Prostate gland (tissue), 2 donors: ENCODE results near the gene SCIMP.
"Not testable (repeated sequence)": the region's sequence is repeated elsewhere in the genome, so short reads cannot be mapped to it uniquely, and the experiment has no call there.

Experiments used
- CTCF ChIP-seq, 4 experiments: fragments of 200-600 bp in 2 of 4; fragments of 450-650 bp in 2 of 4; sonication (generic) in 2 of 4; IDR thresholded peaks; 1 replicate in 3 of 4; 2 replicates in 1 of 4; pipeline ENCODE4 v1.5.1; 2016 to 2019; ENCODE audit warnings: antibody characterized with exemption in 4 of 4, mild to moderate bottlenecking in 2 of 4, moderate library complexity in 2 of 4
- POLR2A ChIP-seq: fragments of 450-650 bp; IDR thresholded peaks from one replicate; pipeline ENCODE4 v1.6.1; 2016; ENCODE audit warnings: antibody characterized with exemption, mild to moderate bottlenecking

- TF ChIP-seq CTCF (IDR thresholded peaks at IDR 0.05); POLR2A: not testable (repeated sequence)
These were observed 1.2 kb downstream of the SCIMP start for GRCh38 chr17:5233492-5233891.
